Natural killer cell (primary cell): ENCODE data around the gene NAXD. TPM values are rescaled to one million over a fixed set of nuclear protein-coding genes. Genes with fewer than 3 reads are reported as not detected.
"Not testable (repeated sequence)": the region's sequence is repeated elsewhere in the genome, so short reads cannot be mapped to it uniquely, and the experiment has no call there.

Source experiments
- ATAC-seq, 3 donors: fragments of 150-1000 bp in 2 of 3; fragments of 200-7000 bp in 1 of 3; cut with Tn5 transposase; 1 replicate in 1 of 3; 2 replicates in 2 of 3; pipeline ENCODE4 v1.10.0; 2021; ENCODE audit warnings: mild to moderate bottlenecking in 2 of 3, moderate library complexity in 2 of 3
- DNase-seq, 2 donors: peaks; one replicate each; pipeline versions ENCODE4 v3.0.0 to v3.0.0-alpha.2; 2013 to 2021; ENCODE audit warnings: mixed read lengths in 1 of 2
- H3K27ac ChIP-seq: one replicate; pipeline ENCODE4 v1.5.1; 2013; ENCODE audit warnings: mild to moderate bottlenecking, low read length
- H3K27me3 ChIP-seq: one replicate; pipeline ENCODE4 v1.6.1; 2013; ENCODE audit warnings: low read length; ENCODE audit not compliant: control insufficient read depth, insufficient read depth
- H3K36me3 ChIP-seq: one replicate; pipeline ENCODE4 v1.6.1; 2013; ENCODE audit warnings: low read length; ENCODE audit not compliant: control insufficient read depth, insufficient read depth
- H3K4me1 ChIP-seq: one replicate; pipeline ENCODE4 v1.6.1; 2013; ENCODE audit warnings: low read length; ENCODE audit not compliant: control insufficient read depth, insufficient read depth
- H3K4me3 ChIP-seq: one replicate; pipeline ENCODE4 v1.5.1; 2013; ENCODE audit warnings: low read length
- H3K9me3 ChIP-seq: one replicate; pipeline ENCODE4 v1.6.1; 2013; ENCODE audit warnings: low read length; ENCODE audit not compliant: control insufficient read depth, insufficient read depth
- H3K27ac Mint-ChIP-seq, 2 donors: one replicate each; pipeline ENCODE4 v1.8.0; 2022; ENCODE audit warnings: mild to moderate bottlenecking in 2 of 2, mixed read lengths in 2 of 2, moderate library complexity in 1 of 2
- H3K27me3 Mint-ChIP-seq, 2 donors: one replicate each; pipeline ENCODE4 v1.8.0; 2022; ENCODE audit warnings: low read depth in 2 of 2, mixed read lengths in 2 of 2
- H3K36me3 Mint-ChIP-seq: one replicate; pipeline ENCODE4 v1.8.0; 2022; ENCODE audit warnings: mixed read lengths
- H3K4me1 Mint-ChIP-seq, 2 donors: one replicate each; pipeline ENCODE4 v1.8.0; 2022; ENCODE audit warnings: mixed read lengths in 2 of 2
- H3K4me3 Mint-ChIP-seq: one replicate; pipeline ENCODE4 v1.8.0; 2022; ENCODE audit warnings: mild to moderate bottlenecking, moderate library complexity, mixed read lengths
- H3K9me3 Mint-ChIP-seq, 2 donors: one replicate each; pipeline ENCODE4 v1.8.0; 2022; ENCODE audit warnings: mixed read lengths in 2 of 2
- CTCF ChIP-seq: fragments of 200-600 bp; IDR thresholded peaks from one replicate; pipeline ENCODE4 v1.8.0; 2022; ENCODE audit warnings: antibody characterized with exemption
- WGBS: methylation state at CpG from one replicate; pipeline ENCODE4 v1.1.7; 2013; ENCODE audit warnings: missing lambda C conversion rate; ENCODE audit not compliant: insufficient coverage; 5-methylcytosine and 5-hydroxymethylcytosine counted together
- intact Hi-C: fragments of 100-400 bp; cut with micrococcal nuclease; formaldehyde crosslinking; loops from one replicate; pipeline ENCODE4 v1.14.2; 2022
- total RNA-seq, 4 donors: library from RNA; stranded (reverse); fragments of 120-200 nt in 1 of 4; gene quantifications; one replicate each; pipeline versions ENCODE4 v1.2.3 to v1.2.4, GENCODE V29; 2013 to 2022

Gene NAXD
- total RNA-seq, 3 donors from 2014 or later (not counting 1 experiment from before 2014, with no cell fraction given): 6.8 to 14.0 (median 12.0) TPM

DNA sequence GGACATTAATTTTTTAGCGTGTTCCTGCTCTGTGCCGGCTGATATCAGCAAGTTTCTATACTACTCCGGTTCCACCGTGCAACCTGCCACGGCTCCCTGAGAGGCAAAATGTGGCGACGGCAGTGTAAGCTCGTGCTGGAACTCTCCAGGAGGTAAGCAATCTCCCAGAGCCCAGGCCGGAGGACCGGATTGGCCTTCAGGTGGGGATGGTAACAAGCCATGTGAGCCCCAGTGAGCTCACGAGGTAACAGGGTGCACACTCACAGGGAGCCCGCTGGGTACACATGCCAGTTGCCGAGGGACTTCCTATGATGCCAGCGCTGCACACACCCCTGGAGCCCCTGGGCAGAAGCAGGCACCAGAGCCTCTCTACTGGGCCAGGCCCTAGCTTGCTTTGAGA lies 38.5 kb downstream of the NAXD start:
- Histone ChIP-seq H3K27me3 (no peaks in the 10 kb centered on the region), H3K27ac (no peak overlapping the region), H3K4me1 (peaks cover 17% of the 10 kb centered on the region), H3K4me3 (no peak overlapping the region), H3K36me3 (peaks cover 15% of the 10 kb centered on the region), H3K9me3 (no peaks in the 10 kb centered on the region)
- no peaks in the 10 kb centered on the region for H3K36me3 Mint-ChIP-seq
- 97% methylated on average over 14 of the region's 14 CpGs for WGBS
- H3K27me3 Mint-ChIP-seq: no peaks in the 10 kb centered on the region
- TF ChIP-seq CTCF: no peak
- DNase-seq (no peak), ATAC-seq (no peak)
- intact Hi-C loops: no loop called here
- peaks cover 27 to 28% of the 10 kb centered on the region in 2 donors for H3K4me1 Mint-ChIP-seq
- no peak overlapping the region for H3K4me3 Mint-ChIP-seq
- H3K27ac Mint-ChIP-seq: no peak overlapping the region
- no peaks in the 10 kb centered on the region for H3K9me3 Mint-ChIP-seq

DNA sequence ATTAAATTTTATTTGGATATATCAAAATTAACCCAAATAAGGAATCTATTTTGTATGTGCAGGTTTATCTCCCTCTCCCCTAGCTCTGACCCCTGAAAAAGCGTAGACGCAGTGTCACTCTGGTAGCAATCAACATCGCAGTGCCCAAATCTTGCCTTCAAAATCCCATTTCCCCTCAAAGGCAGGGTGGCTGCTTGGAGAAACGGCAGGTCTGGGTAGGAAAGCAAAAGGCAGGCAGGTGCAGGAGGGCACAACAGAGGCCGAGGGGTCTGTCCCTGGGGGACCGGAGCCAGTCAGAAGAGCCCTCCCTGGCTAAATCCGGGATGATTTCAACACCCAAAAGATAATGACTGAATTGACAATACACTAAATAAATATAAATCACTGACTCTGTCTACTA lies 41.9 kb downstream of the NAXD start:
- Histone ChIP-seq H3K4me3 (no peak overlapping the region), H3K27me3 (no peaks in the 10 kb centered on the region), H3K4me1 (peaks cover 11% of the 10 kb centered on the region), H3K27ac (no peak overlapping the region), H3K9me3 (no peaks in the 10 kb centered on the region), H3K36me3 (peaks cover 8% of the 10 kb centered on the region)
- H3K27me3 Mint-ChIP-seq: no peaks in the 10 kb centered on the region
- H3K36me3 Mint-ChIP-seq: peaks cover 2% of the 10 kb centered on the region
- ATAC-seq (no peak), DNase-seq (no peak)
- no peaks in the 10 kb centered on the region for H3K9me3 Mint-ChIP-seq
- intact Hi-C loops: no loop called here
- peak overlapping the region in 1 of 2 donors; percentile 5 for H3K27ac Mint-ChIP-seq
- H3K4me3 Mint-ChIP-seq: no peak overlapping the region
- 97% methylated on average over 7 of the region's 7 CpGs for WGBS
- H3K4me1 Mint-ChIP-seq: peaks cover 34 to 40% of the 10 kb centered on the region in 2 donors
- no peak for TF ChIP-seq CTCF

- DNase-seq: peak in 1 of 2 donors; percentile 24
- H3K27ac ChIP-seq, intact Hi-C loops, H3K4me3 ChIP-seq, H3K9me3 ChIP-seq, H3K4me3 Mint-ChIP-seq, H3K27me3 Mint-ChIP-seq, H3K4me1 ChIP-seq, H3K36me3 Mint-ChIP-seq, H3K9me3 Mint-ChIP-seq, H3K27me3 ChIP-seq: not testable (repeated sequence)
- Mint-ChIP-seq H3K4me1 (peaks cover 31 to 40% of the 10 kb centered on the region in 2 donors), H3K27ac (peak overlapping the region; percentile 5 to 39)
- ATAC-seq: peak; percentile 59 to 81 (median 74)
- H3K36me3 ChIP-seq: peaks cover 15% of the 10 kb centered on the region
- 34% methylated on average over 3 of the region's 6 CpGs for WGBS
Measured at GRCh38 chr13:110658218-110658911, 43.0 kb downstream of the NAXD start.

DNA sequence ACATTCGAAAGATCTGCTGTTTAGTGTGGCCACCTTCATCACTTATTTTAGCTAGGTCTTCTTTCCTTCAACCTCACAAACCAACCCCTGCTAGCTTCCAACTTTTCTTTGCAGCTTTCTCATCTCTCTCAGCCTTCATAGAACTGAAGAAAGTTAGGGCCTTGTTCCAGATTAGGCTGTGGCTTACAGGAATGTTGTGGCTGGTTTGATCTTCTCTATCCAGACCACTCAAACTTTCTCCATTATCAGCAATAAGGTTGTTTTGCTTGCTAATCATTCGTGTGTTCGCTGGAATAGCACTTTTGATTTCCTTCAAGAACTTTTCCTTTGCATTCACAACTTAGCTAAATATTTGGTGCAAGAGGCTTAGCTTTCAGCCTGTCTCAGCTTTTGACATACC lies 45.9 kb downstream of the NAXD start:
- Mint-ChIP-seq H3K27me3 (no peaks in the 10 kb centered on the region), H3K36me3 (peaks cover 9% of the 10 kb centered on the region), H3K4me1 (peaks cover 23 to 36% of the 10 kb centered on the region in 2 donors), H3K4me3 (no peak overlapping the region), H3K9me3 (no peaks in the 10 kb centered on the region), H3K27ac (no peak overlapping the region)
- TF ChIP-seq CTCF: no peak
- Histone ChIP-seq H3K27ac (no peak overlapping the region), H3K9me3 (no peaks in the 10 kb centered on the region), H3K36me3 (peaks cover 31% of the 10 kb centered on the region), H3K4me1 (peaks cover 20% of the 10 kb centered on the region), H3K4me3 (no peak overlapping the region), H3K27me3 (no peaks in the 10 kb centered on the region)
- WGBS: 100% methylated on average over 3 of the region's 3 CpGs
- ATAC-seq (no peak), DNase-seq (no peak)
- intact Hi-C loops: no loop called here
